ENCODE results near the gene PIP4K2A. TPM values are rescaled to one million over a fixed set of nuclear protein-coding genes. Genes with fewer than 3 reads are reported as not detected.

Gene PIP4K2A
- total and polyA plus RNA-seq, 12 donors, result 12.3 to 70.6 (median 28.5) TPM

DNA sequence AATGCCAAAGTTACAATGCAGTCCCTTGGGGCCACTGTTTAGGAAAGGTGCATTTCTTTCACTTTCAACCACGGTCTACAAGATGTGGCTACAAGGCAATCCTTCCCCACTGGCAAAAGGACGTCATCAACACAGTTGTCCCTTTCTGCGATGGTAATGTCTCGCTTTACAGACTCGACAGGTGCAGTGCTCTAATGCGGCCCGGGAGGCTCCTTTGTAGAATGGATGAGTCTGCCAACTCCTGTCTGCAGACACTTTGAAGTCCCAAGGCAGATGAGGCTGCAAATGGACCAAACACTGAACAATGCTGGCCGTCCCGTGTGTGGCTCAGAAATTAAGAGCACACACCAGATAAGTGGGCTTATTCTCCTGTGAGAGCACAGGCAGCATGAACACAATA lies 133.7 kb downstream of the PIP4K2A start:
- DNase-seq, result no peak
- no peak for TF ChIP-seq POLR2A (IDR thresholded peaks at IDR 0.05)
- intact Hi-C loops (cut with DNase I), result no loop called here
- no peaks in the 10 kb centered on the region for H3K9me3 ChIP-seq (replicated peaks in 1 of 3)
- no peaks in the 10 kb centered on the region for H3K4me1 ChIP-seq (replicated peaks in 1 of 2)
- WGBS, 4 donors, result 93 to 98% (median 96%) methylated on average over 7 to 9 of the region's 9 CpGs
- H3K36me3 ChIP-seq (replicated peaks in 1 of 2), result peaks cover 0 to 3% of the 10 kb centered on the region in 2 donors
- H3K4me3 ChIP-seq, result no peak overlapping the region
- H3K27me3 ChIP-seq, result no peaks in the 10 kb centered on the region
- H3K27ac ChIP-seq, result no peak overlapping the region

GRCh38 chr10:22579826-22580225 lies 134.6 kb downstream of the PIP4K2A start:
- no peaks in the 10 kb centered on the region for H3K4me1 ChIP-seq (replicated peaks in 1 of 2)
- DNase-seq, result no peak
- no peaks in the 10 kb centered on the region for H3K9me3 ChIP-seq (replicated peaks in 1 of 3)
- no peaks in the 10 kb centered on the region for H3K27me3 ChIP-seq
- intact Hi-C loops (cut with DNase I), result loop anchor here (10.0 kb wide), 2 partner anchors 135 to 405 kb away; partner anchors contain the start of gene PIP4K2A (in 1 of the 2)
- no peak overlapping the region for H3K4me3 ChIP-seq
- 76 to 88% (median 79%) methylated on average over 7 of the region's 7 CpGs for WGBS, 4 donors
- no peak for TF ChIP-seq POLR2A (IDR thresholded peaks at IDR 0.05)
- no peak for TF ChIP-seq CTCF (IDR thresholded peaks at IDR 0.05)
- peaks cover 0 to 3% of the 10 kb centered on the region in 2 donors for H3K36me3 ChIP-seq (replicated peaks in 1 of 2)
- no peak overlapping the region for H3K27ac ChIP-seq

- Histone ChIP-seq H3K4me1 (replicated peaks in 1 of 2) (no peaks in the 10 kb centered on the region), H3K9me3 (replicated peaks in 1 of 3) (no peaks in the 10 kb centered on the region), H3K4me3 (no peak overlapping the region), H3K36me3 (replicated peaks in 1 of 2) (peaks cover 0 to 12% of the 10 kb centered on the region in 2 donors), H3K27me3 (no peaks in the 10 kb centered on the region), H3K27ac (no peak overlapping the region)
- WGBS, 4 donors, result 59 to 65% (median 61%) methylated on average over 7 of the region's 7 CpGs
- peak in 3 of 7 donors; percentile 27 to 41 (median 30) for DNase-seq
- intact Hi-C loops (cut with DNase I), result loop anchor here (10.0 kb wide), 2 partner anchors 141 to 411 kb away; partner anchors contain the start of gene PIP4K2A (in 1 of the 2)
- peak in 5 of 6 experiments; percentile 41 to 60 (median 58) for TF ChIP-seq CTCF (IDR thresholded peaks at IDR 0.05)
- TF ChIP-seq POLR2A (IDR thresholded peaks at IDR 0.05), result no peak
Measured at GRCh38 chr10:22573820-22574569, 140.4 kb downstream of the PIP4K2A start.

- WGBS, 4 donors, result 74 to 85% (median 77%) methylated on average over 6 of the region's 6 CpGs
- Histone ChIP-seq H3K4me1 (replicated peaks in 1 of 2) (no peaks in the 10 kb centered on the region), H3K4me3 (no peak overlapping the region), H3K36me3 (replicated peaks in 1 of 2) (peaks cover 0 to 26% of the 10 kb centered on the region in 2 donors), H3K27ac (no peak overlapping the region), H3K9me3 (replicated peaks in 1 of 3) (no peaks in the 10 kb centered on the region), H3K27me3 (no peaks in the 10 kb centered on the region)
- intact Hi-C loops (cut with DNase I), result loop anchor here (10.0 kb wide), 2 partner anchors 144 to 414 kb away; partner anchors contain the start of gene PIP4K2A (in 1 of the 2)
- no peak for DNase-seq
- TF ChIP-seq POLR2A (IDR thresholded peaks at IDR 0.05), result no peak
Measured at GRCh38 chr10:22570733-22571430, 143.5 kb downstream of the PIP4K2A start.

GRCh38 chr10:22570234-22570633 lies 144.1 kb downstream of the PIP4K2A start:
- Histone ChIP-seq H3K4me1 (replicated peaks in 1 of 2) (no peaks in the 10 kb centered on the region), H3K36me3 (replicated peaks in 1 of 2) (peaks cover 0 to 26% of the 10 kb centered on the region in 2 donors), H3K9me3 (replicated peaks in 1 of 3) (no peaks in the 10 kb centered on the region), H3K4me3 (no peak overlapping the region), H3K27me3 (no peaks in the 10 kb centered on the region), H3K27ac (no peak overlapping the region)
- TF ChIP-seq POLR2A (IDR thresholded peaks at IDR 0.05), result no peak
- 76 to 93% (median 82%) methylated on average over 4 of the region's 4 CpGs for WGBS, 4 donors
- DNase-seq, result no peak
- intact Hi-C loops (cut with DNase I), result loop anchor here (10.0 kb wide), 2 partner anchors 145 to 415 kb away; partner anchors contain the start of gene PIP4K2A (in 1 of the 2)
